Cardiac muscle cell (in vitro differentiated cells and primary cell): Measurements from ENCODE around the gene LGALS14. TPM values are rescaled to one million over a fixed set of nuclear protein-coding genes. Genes with fewer than 3 reads are reported as not detected.
"Not testable (repeated sequence)": the region's sequence is repeated elsewhere in the genome, so short reads cannot be mapped to it uniquely, and the experiment has no call there.

Experiments
- DNase-seq, 2 donors: peaks; one replicate each; pipeline versions ENCODE4 v3.0.0 to v3.0.0-alpha.2; 2010 to 2017; ENCODE audit warnings: low read depth in 1 of 2, low spot score in 1 of 2
- H3K27ac ChIP-seq: fragments of 200-600 bp; sonication (generic); 2 replicates; pipeline ENCODE4 v1.5.1; 2016
- H3K27me3 ChIP-seq: fragments of 200-600 bp; sonication (generic); 2 replicates; pipeline ENCODE4 v1.6.0; 2016; ENCODE audit warnings: control low read depth
- H3K36me3 ChIP-seq: fragments of 200-600 bp; sonication (generic); 2 replicates; pipeline ENCODE4 v1.5.1; 2016; ENCODE audit warnings: control low read depth
- H3K4me1 ChIP-seq: fragments of 200-600 bp; sonication (generic); 2 replicates; pipeline ENCODE4 v1.8.1; 2017; ENCODE audit warnings: low read depth, mild to moderate bottlenecking, mixed run types
- H3K4me3 ChIP-seq: fragments of 200-600 bp; sonication (generic); 2 replicates; pipeline ENCODE4 v1.5.1; 2016; ENCODE audit warnings: mild to moderate bottlenecking
- H3K9me3 ChIP-seq: fragments of 200-600 bp; sonication (generic); 2 replicates; pipeline ENCODE4 v1.5.1; 2017; ENCODE audit warnings: low read depth, mild to moderate bottlenecking, control low read depth
- polyA plus RNA-seq: library from polyadenylated mRNA; unstranded; fragments of >200 nt; fragmentation: Nextera tagmentation; extraction: Ambion mirVana; gene quantifications from 2 replicates; pipeline ENCODE4 v1.2.1, GENCODE V29; 2016
- total RNA-seq: library from RNA; depleted of rRNA; stranded (reverse); fragments of >200 nt; gene quantifications from 2 replicates; pipeline ENCODE4 v1.2.3, GENCODE V29; 2016
- TF ChIP-seq, protein P1 (sequence below): IDR thresholded peaks from 2 replicates; pipeline ENCODE4 v1.5.1; 2012; ENCODE audit warnings: low read depth, mild to moderate bottlenecking, low read length

LGALS14 gene, protein sequence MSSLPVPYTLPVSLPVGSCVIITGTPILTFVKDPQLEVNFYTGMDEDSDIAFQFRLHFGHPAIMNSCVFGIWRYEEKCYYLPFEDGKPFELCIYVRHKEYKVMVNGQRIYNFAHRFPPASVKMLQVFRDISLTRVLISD
- total RNA-seq (not detected in 2 replicates), polyA plus RNA-seq (not detected in 2 replicates)

DNA sequence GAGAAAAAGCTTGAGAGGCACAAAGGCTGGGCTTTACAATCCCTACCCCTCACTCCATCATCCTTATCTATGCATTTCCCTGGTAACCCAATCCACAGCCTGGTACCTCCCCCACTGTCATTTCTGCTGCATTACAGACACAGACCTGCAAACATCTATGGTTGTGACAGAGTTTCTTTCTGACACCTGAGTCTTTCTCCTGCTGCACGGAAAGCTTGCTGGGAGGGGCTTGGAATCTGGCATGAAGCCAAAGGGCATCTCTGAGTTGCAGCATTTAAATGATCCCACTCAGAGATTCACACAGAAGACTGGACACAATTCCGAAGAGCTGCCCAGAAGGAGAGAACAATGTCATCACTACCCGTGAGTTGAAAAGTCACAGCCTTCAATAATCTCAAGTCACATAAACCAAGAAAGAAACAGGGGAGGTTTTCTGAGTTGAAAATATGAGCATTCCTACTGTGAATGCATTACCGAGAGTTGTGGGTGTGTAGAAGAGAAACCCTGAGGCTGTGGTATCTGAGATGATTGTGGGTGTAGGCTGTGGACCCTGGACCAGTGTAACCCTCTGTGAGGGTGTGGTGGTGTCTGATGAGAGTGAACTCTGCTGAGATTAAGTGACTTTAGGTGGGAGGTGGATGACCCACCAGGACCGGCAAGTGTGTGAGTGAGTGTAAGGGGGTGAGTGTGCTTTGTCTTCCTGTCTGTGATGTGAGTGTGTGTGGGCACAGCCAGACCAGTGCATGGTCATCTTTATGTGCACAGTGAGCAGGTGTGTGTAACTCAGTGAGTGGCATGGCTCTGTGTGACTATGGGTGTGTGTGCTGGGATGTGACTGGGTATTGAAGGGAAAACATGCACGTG lies at the start of gene LGALS14:
Gene LGALS14, plus strand, starts transcription at position 301 of the 864 bp plus-strand sequence. Its CDS starts 48 bp downstream, at position 349.
- H3K4me3 ChIP-seq = no peak within 1 kb of the TSS
- no peaks in the 10 kb centered on the region for H3K4me1 ChIP-seq
- no peaks in the 10 kb centered on the region for H3K36me3 ChIP-seq
- H3K9me3 ChIP-seq = no peaks in the 10 kb centered on the region
- TF ChIP-seq, protein P1, sequence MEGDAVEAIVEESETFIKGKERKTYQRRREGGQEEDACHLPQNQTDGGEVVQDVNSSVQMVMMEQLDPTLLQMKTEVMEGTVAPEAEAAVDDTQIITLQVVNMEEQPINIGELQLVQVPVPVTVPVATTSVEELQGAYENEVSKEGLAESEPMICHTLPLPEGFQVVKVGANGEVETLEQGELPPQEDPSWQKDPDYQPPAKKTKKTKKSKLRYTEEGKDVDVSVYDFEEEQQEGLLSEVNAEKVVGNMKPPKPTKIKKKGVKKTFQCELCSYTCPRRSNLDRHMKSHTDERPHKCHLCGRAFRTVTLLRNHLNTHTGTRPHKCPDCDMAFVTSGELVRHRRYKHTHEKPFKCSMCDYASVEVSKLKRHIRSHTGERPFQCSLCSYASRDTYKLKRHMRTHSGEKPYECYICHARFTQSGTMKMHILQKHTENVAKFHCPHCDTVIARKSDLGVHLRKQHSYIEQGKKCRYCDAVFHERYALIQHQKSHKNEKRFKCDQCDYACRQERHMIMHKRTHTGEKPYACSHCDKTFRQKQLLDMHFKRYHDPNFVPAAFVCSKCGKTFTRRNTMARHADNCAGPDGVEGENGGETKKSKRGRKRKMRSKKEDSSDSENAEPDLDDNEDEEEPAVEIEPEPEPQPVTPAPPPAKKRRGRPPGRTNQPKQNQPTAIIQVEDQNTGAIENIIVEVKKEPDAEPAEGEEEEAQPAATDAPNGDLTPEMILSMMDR = no peak
- no peak within 1 kb of the TSS for H3K27ac ChIP-seq
- DNase-seq = no peak
- no peaks in the 10 kb centered on the region for H3K27me3 ChIP-seq

GRCh38 chr19:39655613-39656012 lies 48.7 kb upstream of the LGALS14 start, which contains the start of gene LGALS16:
TSS of gene LGALS16 (plus strand) at chr19:39655913. CDS start at chr19:39655962, 49 bp downstream.
- H3K27me3 ChIP-seq = peaks cover 2% of the 10 kb centered on the region
- H3K9me3 ChIP-seq = no peaks in the 10 kb centered on the region
- no peaks in the 10 kb centered on the region for H3K4me1 ChIP-seq
- H3K27ac ChIP-seq = no peak within 1 kb of the TSS
- no peaks in the 10 kb centered on the region for H3K36me3 ChIP-seq
- no peak within 1 kb of the TSS for H3K4me3 ChIP-seq
- no peak for DNase-seq
- TF ChIP-seq, protein P1 = no peak

GRCh38 chr19:39659791-39660190 lies 44.5 kb upstream of the LGALS14 start:
- Histone ChIP-seq H3K36me3 (no peaks in the 10 kb centered on the region), H3K4me1 (no peaks in the 10 kb centered on the region), H3K27me3 (peaks cover 2% of the 10 kb centered on the region), H3K9me3 (no peaks in the 10 kb centered on the region), H3K27ac (no peak overlapping the region), H3K4me3 (no peak overlapping the region)
- DNase-seq = no peak
- TF ChIP-seq, protein P1 = no peak

DNA sequence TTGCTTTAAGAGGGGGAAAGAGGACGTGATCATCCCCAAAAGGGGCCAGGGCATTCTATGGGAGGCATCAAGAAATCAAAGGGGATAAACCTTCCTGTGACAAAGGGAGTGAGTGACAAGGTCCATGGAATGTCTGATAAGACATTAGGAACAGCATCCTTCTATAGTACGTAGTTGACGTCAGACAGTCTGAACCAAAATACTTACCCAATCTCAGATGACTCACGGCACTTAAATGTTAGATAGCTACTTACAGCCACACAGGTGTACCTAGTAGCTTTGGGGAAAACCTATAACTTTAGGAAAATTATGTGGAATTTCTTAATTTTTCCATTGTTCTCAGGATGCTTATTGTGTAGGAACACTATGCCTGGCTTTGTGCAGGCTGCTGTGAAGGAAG lies 43.6 kb upstream of the LGALS14 start:
- Histone ChIP-seq H3K36me3 (no peaks in the 10 kb centered on the region), H3K27me3 (peaks cover 2% of the 10 kb centered on the region), H3K27ac (no peak overlapping the region), H3K9me3 (no peaks in the 10 kb centered on the region), H3K4me3 (no peak overlapping the region), H3K4me1 (no peaks in the 10 kb centered on the region)
- DNase-seq = no peak
- TF ChIP-seq, protein P1 = no peak

DNA sequence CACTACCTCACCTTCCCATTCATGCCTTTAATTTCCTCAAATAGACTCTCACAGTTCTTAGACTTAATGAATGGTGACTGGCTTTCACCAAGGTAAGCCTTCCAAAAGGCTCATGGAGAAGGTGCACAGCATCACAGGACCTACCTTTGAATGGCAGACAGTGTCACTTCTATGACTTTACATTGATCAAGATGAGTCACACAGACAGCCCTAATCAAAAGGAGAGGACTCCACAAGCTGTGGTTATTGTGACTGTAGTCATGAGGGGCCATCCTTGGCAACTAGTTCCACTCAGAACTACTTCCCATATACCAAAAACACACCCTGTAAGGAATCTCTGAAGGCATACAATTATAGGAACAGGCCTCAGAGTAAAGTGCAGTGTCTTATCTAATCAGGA lies 42.7 kb upstream of the LGALS14 start:
- H3K27me3 ChIP-seq = peaks cover 2% of the 10 kb centered on the region
- no peaks in the 10 kb centered on the region for H3K9me3 ChIP-seq
- TF ChIP-seq, protein P1 = no peak
- no peak for DNase-seq
- H3K4me1 ChIP-seq = no peaks in the 10 kb centered on the region
- H3K4me3 ChIP-seq = no peak overlapping the region
- H3K36me3 ChIP-seq = no peaks in the 10 kb centered on the region
- no peak overlapping the region for H3K27ac ChIP-seq

GRCh38 chr19:39669860-39670259 lies 34.4 kb upstream of the LGALS14 start:
- DNase-seq, H3K27me3 ChIP-seq, H3K27ac ChIP-seq, H3K36me3 ChIP-seq, H3K4me1 ChIP-seq, H3K4me3 ChIP-seq, H3K9me3 ChIP-seq: not testable (repeated sequence)
